GM12878 (cell line): ENCODE data around the gene SPINT2. TPM values are rescaled to one million over a fixed set of nuclear protein-coding genes. Genes with fewer than 3 reads are reported as not detected.

ENCODE experiments used
- ATAC-seq: fragments of 200-7000 bp; cut with Tn5 transposase; 3 replicates; pipeline ENCODE4 v1.9.1; 2020; ENCODE audit warnings: mild to moderate bottlenecking, moderate library complexity
- BruUV-seq: library from RNA; stranded (reverse); fragments of 400-500 nt; replicated peaks from 2 replicates; lab custom pipeline; 2021; lab: Mats Ljungman, UMichigan
- CTCF ChIA-PET: fragments of 300-600 bp; sonication (Branson Sonifier 250); formaldehyde crosslinking; extraction: SDS; loops from one replicate; lab custom pipeline; 2021; ENCODE audit warnings: inconsistent platforms; lab: Yijun Ruan, JAX
- POLR2A ChIA-PET: fragments of 350-600 bp; formaldehyde crosslinking; extraction: SDS; loops from one replicate; lab custom pipeline; 2021; ENCODE audit warnings: inconsistent platforms; lab: Charles Lee
- RAD21 ChIA-PET: fragments of 300-600 bp; sonication (Branson Sonifier 250); formaldehyde crosslinking; loops from one replicate; lab custom pipeline; 2023; ENCODE audit warnings: antibody characterized with exemption; ENCODE audit not compliant: unreplicated experiment; lab: Charles Lee
- SMC1A ChIA-PET: fragments of 300-600 bp; sonication (Branson Sonifier 250); formaldehyde crosslinking; loops from one replicate; lab custom pipeline; 2023; ENCODE audit not compliant: unreplicated experiment, uncharacterized antibody; lab: Charles Lee
- DNase-seq: peaks from one replicate; pipeline ENCODE4 v3.0.0-alpha.2; 2011; ENCODE audit warnings: low read depth, low spot score
- FAIRE-seq: peaks from 3 replicates; lab custom pipeline; 2011; peaks lifted over from hg19 to GRCh38; lab: Jason Lieb, UNC
- H2AFZ ChIP-seq: 2 replicates; pipeline ENCODE4 v1.6.0; 2011; ENCODE audit warnings: low read depth, low read length, control low read depth; ENCODE audit not compliant: control insufficient read depth
- H3K27ac ChIP-seq: 2 replicates; pipeline ENCODE4 v1.5.1; 2011; ENCODE audit warnings: control low read depth; ENCODE audit not compliant: control insufficient read depth, insufficient read depth
- H3K27me3 ChIP-seq, 2 experiments: replicated peaks in 1 of 2; 2 replicates each; pipeline versions ENCODE4 v1.6.0 to v1.6.1; 2011; ENCODE audit warnings: low read length in 1 of 2; ENCODE audit not compliant: control insufficient read depth in 2 of 2, insufficient read depth in 2 of 2
- H3K36me3 ChIP-seq, 2 experiments: 2 replicates each; pipeline ENCODE4 v1.5.1; 2011; ENCODE audit warnings: low read length in 1 of 2; ENCODE audit not compliant: control insufficient read depth in 2 of 2, insufficient read depth in 2 of 2
- H3K4me1 ChIP-seq: 2 replicates; pipeline ENCODE4 v1.6.1; 2011; ENCODE audit warnings: mild to moderate bottlenecking, low read length, moderate library complexity, mixed read lengths; ENCODE audit not compliant: control insufficient read depth, insufficient read depth
- H3K4me2 ChIP-seq: 2 replicates; pipeline ENCODE4 v1.6.0; 2011; ENCODE audit warnings: control low read depth; ENCODE audit not compliant: control insufficient read depth, insufficient read depth
- H3K4me3 ChIP-seq: fragments of 200-600 bp; sonication (generic); 2 replicates; pipeline ENCODE4 v1.5.1; 2016
- H3K79me2 ChIP-seq: 2 replicates; pipeline ENCODE4 v1.6.0; 2011; ENCODE audit warnings: low read length; ENCODE audit not compliant: control insufficient read depth, insufficient read depth
- H3K9ac ChIP-seq: 2 replicates; pipeline ENCODE4 v1.8.0; 2011; ENCODE audit warnings: low read length, control low read depth, mixed read lengths; ENCODE audit not compliant: control insufficient read depth, insufficient read depth
- H3K9me3 ChIP-seq: replicated peaks from 3 replicates; pipeline ENCODE4 v1.5.1; 2011; ENCODE audit warnings: mild to moderate bottlenecking, low read length; ENCODE audit not compliant: control insufficient read depth, insufficient read depth
- H4K20me1 ChIP-seq: 2 replicates; pipeline ENCODE4 v1.6.0; 2011; ENCODE audit not compliant: control insufficient read depth, insufficient read depth
- BCL3 ChIP-seq: IDR thresholded peaks from 2 replicates; pipeline ENCODE4 v1.6.1; 2011; ENCODE audit warnings: borderline replicate concordance, low read depth, mild to moderate bottlenecking, moderate library complexity, low read length; ENCODE audit not compliant: insufficient read depth, poor library complexity, severe bottlenecking
- CREM ChIP-seq: IDR thresholded peaks from 2 replicates; pipeline ENCODE4 v1.6.1; 2014; ENCODE audit warnings: antibody characterized with exemption, low read depth
- NFXL1 ChIP-seq: fragments of 450-650 bp; IDR thresholded peaks from 2 replicates; pipeline ENCODE4 v1.6.1; 2017; ENCODE audit warnings: antibody characterized with exemption, mild to moderate bottlenecking, borderline replicate concordance
- RFX5 ChIP-seq: IDR thresholded peaks from 2 replicates; pipeline ENCODE4 v1.6.1; 2011; ENCODE audit warnings: low read depth, low read length, improper control_type of control experiment
- USF1 ChIP-seq: IDR thresholded peaks from 2 replicates; pipeline ENCODE4 v1.6.1; 2011; ENCODE audit warnings: borderline replicate concordance, low read depth, mild to moderate bottlenecking, moderate library complexity, mixed read lengths, low read length; ENCODE audit not compliant: insufficient read depth; ENCODE audit errors: extremely low read length
- YBX1 ChIP-seq: fragments of 450-650 bp; IDR thresholded peaks from 2 replicates; pipeline ENCODE4 v1.6.1; 2016; ENCODE audit warnings: antibody characterized with exemption
- WGBS: methylation state at CpG from one replicate; pipeline ENCODE4 v1.1.6; 2016; ENCODE audit warnings: low lambda C conversion rate; ENCODE audit not compliant: insufficient replicate concordance, insufficient coverage; ENCODE audit errors: missing lambda C conversion rate; 5-methylcytosine and 5-hydroxymethylcytosine counted together
- in situ Hi-C: fragments of 300-500 bp; cut with MboI; formaldehyde crosslinking; loops from 9 replicates; pipeline ENCODE4 v1.14.3; 2018; ENCODE audit warnings: mixed read lengths
- intact Hi-C: fragments of 100-400 bp; cut with micrococcal nuclease; formaldehyde crosslinking; loops from one replicate; pipeline ENCODE4 v1.14.2; 2022; ENCODE audit not compliant: unreplicated experiment
- polyA plus RNA-seq, 11 experiments: library from polyadenylated mRNA; depleted of rRNA in 4 of 11; unstranded in 6 of 11; stranded (reverse) in 5 of 11; fragments of >200 nt; fragmentation: Nextera tagmentation in 4 of 11; fragmentation: Illumina TruSeq in 1 of 11; extraction: Ambion mirVana in 4 of 11; extraction: Trizol in 1 of 11; gene quantifications; 1 replicate in 1 of 11; 2 replicates in 10 of 11; pipeline versions ENCODE4 v1.2.1 to v1.2.3, GENCODE V29; 2011 to 2016; ENCODE audit warnings: inconsistent platforms in 2 of 11, missing spikeins in 2 of 11, low read depth in 1 of 11
- total RNA-seq, 4 experiments: library from RNA; depleted of rRNA in 3 of 4; stranded (reverse); fragments of >200 nt in 3 of 4; fragmentation: Illumina TruSeq in 1 of 4; extraction: Trizol in 1 of 4; gene quantifications; 2 replicates each; pipeline versions ENCODE4 v1.2.1 to v1.2.3, GENCODE V29; 2013 to 2021

The SPINT2 gene
- total and polyA plus RNA-seq, 10 of the 15 experiments (the other 5 are each of a cell fraction or from before 2014, with no cell fraction given): 0.15 to 26.5 (median 17.5) TPM

- Histone ChIP-seq H3K9ac (no peak overlapping the region), H3K27ac (no peak overlapping the region), H3K36me3 (no peaks in the 10 kb centered on the region), H3K4me1 (no peaks in the 10 kb centered on the region), H3K79me2 (no peaks in the 10 kb centered on the region), H2AFZ (no peak overlapping the region), H3K9me3 (no peaks in the 10 kb centered on the region), H3K4me3 (no peak overlapping the region), H3K27me3 (peaks cover 0 to 4% of the 10 kb centered on the region in 2 experiments; a peak in 3 of 4 replicates), H3K4me2 (no peak overlapping the region), H4K20me1 (no peaks in the 10 kb centered on the region)
- no TSS peak for BruUV-seq
- ATAC-seq (no peak), DNase-seq (no peak), FAIRE-seq (no peak)
- ChIA-PET RAD21 (interaction anchor here (1.2 kb wide), 1 partner anchor 8 kb away, joined by 3 read pairs; no protein-coding TSS in a partner anchor), POLR2A (no interaction called here), CTCF (interaction anchor here (0.8 kb wide), 1 partner anchor 82 kb away, joined by 3 read pairs; no protein-coding TSS in a partner anchor), SMC1A (interaction anchor here (0.8 to 1.0 kb wide), 2 partner anchors 9 to 77 kb away, joined by 3 read pairs; no protein-coding TSS in a partner anchor)
- 62% methylated on average over 17 of the region's 18 CpGs for WGBS
- intact Hi-C loops: no loop called here
- TF ChIP-seq USF1: no peak
- no peak for TF ChIP-seq RFX5
- in situ Hi-C loops: no loop called here
These were observed 13.4 kb upstream of the SPINT2 start for GRCh38 chr19:38250821-38251563.

- RAD21 ChIA-PET: interaction anchor here (1.2 kb wide), 1 partner anchor 8 kb away, joined by 3 read pairs; no protein-coding TSS in a partner anchor
- no peak for DNase-seq
These were observed 12.8 kb upstream of the SPINT2 start for GRCh38 chr19:38251564-38252051.

More at GRCh38 chr19:38251564-38252051, 12.8 kb upstream of the SPINT2 start:
- no peak for FAIRE-seq
- BruUV-seq: no TSS peak
- no peak for ATAC-seq
- no peaks in the 10 kb centered on the region for H3K79me2 ChIP-seq
- no peaks in the 10 kb centered on the region for H4K20me1 ChIP-seq
- no peaks in the 10 kb centered on the region for H3K4me1 ChIP-seq
- CTCF ChIA-PET: interaction anchor here (0.8 kb wide), 1 partner anchor 81 kb away, joined by 3 read pairs; no protein-coding TSS in a partner anchor
- intact Hi-C loops (no loop called here), in situ Hi-C loops (no loop called here)
- TF ChIP-seq YBX1 (no peak), NFXL1 (no peak), BCL3 (no peak), CREM (no peak)
- POLR2A ChIA-PET: no interaction called here
- no peak overlapping the region for H3K9ac ChIP-seq
- no peak overlapping the region for H2AFZ ChIP-seq
- H3K4me3 ChIP-seq: no peak overlapping the region
- 10% methylated on average over 10 of the region's 10 CpGs for WGBS
- SMC1A ChIA-PET: interaction anchor here (1.0 kb wide), 1 partner anchor 77 kb away, joined by 3 read pairs; no protein-coding TSS in a partner anchor
- H3K27ac ChIP-seq: no peak overlapping the region
- H3K4me2 ChIP-seq: no peak overlapping the region
- H3K9me3 ChIP-seq: no peaks in the 10 kb centered on the region
- no peaks in the 10 kb centered on the region for H3K36me3 ChIP-seq
- H3K27me3 ChIP-seq: peaks cover 0 to 4% of the 10 kb centered on the region in 2 experiments; a peak in 3 of 4 replicates
